ENCODE results near the gene GLI2. TPM values are rescaled to one million over a fixed set of nuclear protein-coding genes. Genes with fewer than 3 reads are reported as not detected.

Gene GLI2
- total and polyA plus RNA-seq, 9 donors: 5.9 to 53.0 (median 36.3) TPM

DNA sequence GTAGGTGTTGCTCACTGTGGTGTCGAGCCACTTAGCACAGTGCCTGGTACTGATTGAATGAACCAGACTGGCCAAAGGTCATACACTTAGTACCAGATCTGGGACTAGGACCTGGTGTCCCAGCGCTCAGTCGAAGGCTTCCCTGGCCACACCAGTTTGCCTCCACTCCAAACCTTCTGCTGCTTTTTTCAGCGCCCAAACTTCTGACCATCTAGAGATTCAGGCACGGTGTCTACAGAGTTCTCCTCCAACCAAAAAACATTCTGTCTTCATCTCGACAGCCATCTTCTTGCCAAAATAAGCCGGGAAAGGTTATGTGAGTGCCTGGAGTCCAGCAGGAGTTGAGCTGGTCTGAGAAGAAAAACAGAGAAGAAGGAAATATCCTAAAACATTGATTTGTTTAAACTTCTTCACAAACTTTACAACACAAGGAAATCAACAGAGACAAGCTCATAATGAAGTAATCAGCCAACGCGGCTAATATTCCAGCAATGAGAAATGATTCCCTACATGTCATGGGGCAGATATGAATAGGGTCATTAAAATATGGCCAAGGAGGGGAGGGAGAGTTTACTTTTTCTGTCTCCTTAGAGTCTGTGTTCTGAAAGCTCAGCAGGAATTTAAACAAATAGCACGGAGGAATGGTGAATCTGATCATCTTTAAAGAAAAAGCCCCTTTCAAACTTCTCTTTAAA is 2.3 kb upstream of the GLI2 start:
- no peak for TF ChIP-seq EP300 (IDR thresholded peaks at IDR 0.05)
- TF ChIP-seq, protein P1, sequence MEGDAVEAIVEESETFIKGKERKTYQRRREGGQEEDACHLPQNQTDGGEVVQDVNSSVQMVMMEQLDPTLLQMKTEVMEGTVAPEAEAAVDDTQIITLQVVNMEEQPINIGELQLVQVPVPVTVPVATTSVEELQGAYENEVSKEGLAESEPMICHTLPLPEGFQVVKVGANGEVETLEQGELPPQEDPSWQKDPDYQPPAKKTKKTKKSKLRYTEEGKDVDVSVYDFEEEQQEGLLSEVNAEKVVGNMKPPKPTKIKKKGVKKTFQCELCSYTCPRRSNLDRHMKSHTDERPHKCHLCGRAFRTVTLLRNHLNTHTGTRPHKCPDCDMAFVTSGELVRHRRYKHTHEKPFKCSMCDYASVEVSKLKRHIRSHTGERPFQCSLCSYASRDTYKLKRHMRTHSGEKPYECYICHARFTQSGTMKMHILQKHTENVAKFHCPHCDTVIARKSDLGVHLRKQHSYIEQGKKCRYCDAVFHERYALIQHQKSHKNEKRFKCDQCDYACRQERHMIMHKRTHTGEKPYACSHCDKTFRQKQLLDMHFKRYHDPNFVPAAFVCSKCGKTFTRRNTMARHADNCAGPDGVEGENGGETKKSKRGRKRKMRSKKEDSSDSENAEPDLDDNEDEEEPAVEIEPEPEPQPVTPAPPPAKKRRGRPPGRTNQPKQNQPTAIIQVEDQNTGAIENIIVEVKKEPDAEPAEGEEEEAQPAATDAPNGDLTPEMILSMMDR (IDR thresholded peaks at IDR 0.05): no peak
- no peak for TF ChIP-seq POLR2A (IDR thresholded peaks at IDR 0.05)
- peak overlapping the region in 1 of 2 donors; percentile 68 for H3K27ac ChIP-seq
- peak in 1 of 5 donors; percentile 31 for DNase-seq
- H3K36me3 ChIP-seq: no peaks in the 10 kb centered on the region
- H3K4me3 ChIP-seq: no peak overlapping the region
- intact Hi-C loops (cut with DNase I): loop anchor here in 3 of 4 donors (10.0 kb wide), 3 partner anchors 91 to 181 kb away; no protein-coding TSS in a partner anchor
- 24 to 35% (median 30%) methylated on average over 10 of the region's 10 CpGs for WGBS, 3 donors
- H3K27me3 ChIP-seq: no peaks in the 10 kb centered on the region
- H3K9me3 ChIP-seq: no peaks in the 10 kb centered on the region
- peaks cover 13% of the 10 kb centered on the region for H3K4me1 ChIP-seq (ENCODE audit: insufficient read depth)

DNA sequence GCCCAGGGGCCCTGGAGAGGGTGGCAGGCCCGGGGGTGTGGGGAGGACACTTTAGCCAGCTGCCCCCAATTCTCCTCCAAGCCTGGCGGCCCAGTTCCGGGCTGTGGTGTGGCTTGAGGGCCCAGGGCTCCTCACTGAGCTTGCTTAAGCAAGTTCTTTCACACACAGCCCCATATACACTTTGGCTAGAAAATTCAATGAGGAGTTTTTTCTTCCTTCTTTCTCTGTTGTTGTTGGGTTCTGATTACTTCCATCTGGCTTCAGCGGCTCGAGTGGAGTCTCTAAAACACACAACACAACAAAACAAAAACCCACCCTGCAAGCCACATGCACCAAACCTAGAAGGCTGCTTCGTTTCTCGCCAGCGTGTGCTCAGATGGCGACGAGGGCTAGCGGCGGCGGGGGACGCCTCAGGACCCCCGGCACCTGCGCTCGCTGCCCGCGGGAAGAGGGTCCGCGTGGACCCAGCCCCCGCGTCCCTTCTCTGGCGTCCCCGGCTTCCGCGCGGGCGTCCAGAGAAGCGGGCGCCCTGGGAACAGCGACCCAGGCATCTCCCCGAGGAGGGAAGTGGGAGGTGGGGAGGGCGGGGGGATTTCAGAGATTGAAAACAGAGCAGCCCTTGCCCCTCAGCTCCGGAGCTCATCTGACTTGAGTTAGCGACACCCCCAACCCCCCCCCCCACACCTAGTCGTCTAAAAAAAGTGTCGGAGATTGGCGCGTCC is 577 bp upstream of the GLI2 start:
- intact Hi-C loops (cut with DNase I): loop anchor here in 3 of 4 donors (2.0 to 10.0 kb wide), 6 partner anchors 67 to 338 kb away; no protein-coding TSS in a partner anchor
- 1 to 5% (median 3%) methylated on average over 39 to 40 of the region's 40 CpGs for WGBS, 3 donors
- TF ChIP-seq, protein P1 (IDR thresholded peaks at IDR 0.05): no peak
- Histone ChIP-seq H3K4me1 (ENCODE audit: insufficient read depth) (peaks cover 21% of the 10 kb centered on the region), H3K27ac (peak overlapping the region; percentile 78 to 97), H3K27me3 (no peaks in the 10 kb centered on the region), H3K9me3 (no peaks in the 10 kb centered on the region), H3K4me3 (peak overlapping the region; percentile 48), H3K36me3 (no peaks in the 10 kb centered on the region)
- DNase-seq: peak; percentile 36 to 60 (median 57)

DNA sequence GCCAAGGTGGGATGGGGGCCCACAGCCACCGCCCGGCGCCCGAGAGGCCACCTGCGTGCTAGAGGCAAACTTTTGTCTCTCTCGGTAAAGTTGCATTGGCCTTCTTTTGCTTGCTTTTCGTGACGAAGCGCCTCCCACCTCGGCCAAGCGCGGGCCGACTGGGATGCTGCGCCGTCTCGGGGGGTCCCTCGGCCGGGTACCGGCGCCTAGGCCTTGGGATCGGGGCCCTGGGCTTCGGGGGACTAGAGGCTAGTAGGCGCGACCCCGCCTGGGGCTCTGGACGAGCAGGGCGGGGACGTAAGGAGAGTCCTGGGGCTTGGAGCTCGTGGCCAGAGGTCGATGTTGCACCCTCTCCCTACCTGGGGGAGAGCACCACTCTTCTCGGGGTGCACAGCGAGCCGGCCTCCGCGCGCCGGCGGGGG is 545 bp downstream of the GLI2 start:
- intact Hi-C loops (cut with DNase I): loop anchor here in 3 of 4 donors (5.0 to 10.0 kb wide), 5 partner anchors 66 to 179 kb away; no protein-coding TSS in a partner anchor
- no peaks in the 10 kb centered on the region for H3K27me3 ChIP-seq

More for the DNA sequence above, 545 bp downstream of the GLI2 start:
- DNase-seq: peak; percentile 41 to 69 (median 63)
- Histone ChIP-seq H3K4me1 (ENCODE audit: insufficient read depth) (peaks cover 26% of the 10 kb centered on the region), H3K36me3 (no peaks in the 10 kb centered on the region), H3K27ac (peak overlapping the region; percentile 78 to 97), H3K4me3 (peak overlapping the region; percentile 48), H3K9me3 (no peaks in the 10 kb centered on the region)
- 0 to 1% (median 0%) methylated on average over 16 to 38 of the region's 38 CpGs for WGBS, 3 donors
- TF ChIP-seq EP300 (IDR thresholded peaks at IDR 0.05): no peak
- TF ChIP-seq, protein P1 (IDR thresholded peaks at IDR 0.05): no peak
- no peak for TF ChIP-seq POLR2A (IDR thresholded peaks at IDR 0.05)

Data from ovary (tissue), 9 donors.